AG10803 (cell line): ENCODE measurements around the gene ABCF3.

Experiments used
- DNase-seq: peaks from one replicate; pipeline ENCODE4 v3.0.0; 2010; ENCODE audit warnings: low read depth
- H3K4me3 ChIP-seq: 2 replicates; pipeline ENCODE4 v1.5.1; 2011; ENCODE audit warnings: mild to moderate bottlenecking, low read length, control low read depth
- TF ChIP-seq, protein P1 (sequence below): conservative IDR thresholded peaks from 2 replicates; pipeline ENCODE4 v1.5.1; 2011; ENCODE audit warnings: mild to moderate bottlenecking, low read length, control low read depth, inconsistent platforms

Gene ABCF3

DNA sequence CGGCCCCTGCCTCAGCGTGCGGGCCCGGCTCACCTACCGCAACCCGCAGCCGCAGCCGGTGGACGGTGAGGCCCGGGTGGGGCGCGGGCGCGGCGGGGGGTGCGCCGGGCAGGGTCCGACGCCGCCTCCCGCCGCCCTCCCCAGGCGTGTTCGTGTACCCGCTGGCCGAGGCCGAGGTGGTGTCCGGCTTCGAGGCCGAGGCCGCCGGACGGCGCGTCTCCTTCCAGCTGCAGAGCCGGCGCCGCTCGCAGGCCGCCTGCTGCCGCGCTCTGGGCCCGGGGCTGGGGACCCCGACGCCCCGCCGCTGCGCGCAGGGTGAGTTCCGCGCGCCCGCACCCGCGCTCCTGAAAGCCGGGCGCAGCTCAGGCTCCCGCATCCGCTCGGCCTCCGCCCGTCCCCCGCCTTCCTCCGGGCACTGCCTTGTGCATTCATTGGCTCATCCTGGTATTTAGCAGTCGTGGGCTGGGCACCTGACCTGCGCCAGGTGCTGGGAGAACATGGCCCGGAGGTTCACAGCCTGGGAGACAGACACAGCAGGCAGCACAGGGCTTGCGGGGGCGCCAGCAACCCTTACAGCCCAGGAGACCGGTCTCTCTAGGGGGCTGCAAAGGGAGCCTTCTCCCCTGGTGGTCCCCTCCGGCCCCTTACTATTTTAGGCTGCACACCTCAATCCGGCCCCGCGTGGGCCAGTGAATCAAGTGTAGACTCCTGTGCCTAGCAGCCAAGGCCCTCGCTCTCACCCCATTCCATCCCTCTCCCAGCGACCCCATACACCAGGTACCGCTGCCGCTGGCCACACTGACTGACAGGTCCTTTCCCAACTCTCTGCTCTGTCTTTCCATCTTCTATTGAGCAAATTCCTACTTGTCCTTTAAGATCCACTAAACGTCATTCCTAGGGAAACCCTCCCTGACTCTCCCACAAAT is 44.9 kb downstream of the ABCF3 start:
- TF ChIP-seq, protein P1, sequence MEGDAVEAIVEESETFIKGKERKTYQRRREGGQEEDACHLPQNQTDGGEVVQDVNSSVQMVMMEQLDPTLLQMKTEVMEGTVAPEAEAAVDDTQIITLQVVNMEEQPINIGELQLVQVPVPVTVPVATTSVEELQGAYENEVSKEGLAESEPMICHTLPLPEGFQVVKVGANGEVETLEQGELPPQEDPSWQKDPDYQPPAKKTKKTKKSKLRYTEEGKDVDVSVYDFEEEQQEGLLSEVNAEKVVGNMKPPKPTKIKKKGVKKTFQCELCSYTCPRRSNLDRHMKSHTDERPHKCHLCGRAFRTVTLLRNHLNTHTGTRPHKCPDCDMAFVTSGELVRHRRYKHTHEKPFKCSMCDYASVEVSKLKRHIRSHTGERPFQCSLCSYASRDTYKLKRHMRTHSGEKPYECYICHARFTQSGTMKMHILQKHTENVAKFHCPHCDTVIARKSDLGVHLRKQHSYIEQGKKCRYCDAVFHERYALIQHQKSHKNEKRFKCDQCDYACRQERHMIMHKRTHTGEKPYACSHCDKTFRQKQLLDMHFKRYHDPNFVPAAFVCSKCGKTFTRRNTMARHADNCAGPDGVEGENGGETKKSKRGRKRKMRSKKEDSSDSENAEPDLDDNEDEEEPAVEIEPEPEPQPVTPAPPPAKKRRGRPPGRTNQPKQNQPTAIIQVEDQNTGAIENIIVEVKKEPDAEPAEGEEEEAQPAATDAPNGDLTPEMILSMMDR: no peak
- no peak for DNase-seq
- H3K4me3 ChIP-seq: no peak overlapping the region

DNA sequence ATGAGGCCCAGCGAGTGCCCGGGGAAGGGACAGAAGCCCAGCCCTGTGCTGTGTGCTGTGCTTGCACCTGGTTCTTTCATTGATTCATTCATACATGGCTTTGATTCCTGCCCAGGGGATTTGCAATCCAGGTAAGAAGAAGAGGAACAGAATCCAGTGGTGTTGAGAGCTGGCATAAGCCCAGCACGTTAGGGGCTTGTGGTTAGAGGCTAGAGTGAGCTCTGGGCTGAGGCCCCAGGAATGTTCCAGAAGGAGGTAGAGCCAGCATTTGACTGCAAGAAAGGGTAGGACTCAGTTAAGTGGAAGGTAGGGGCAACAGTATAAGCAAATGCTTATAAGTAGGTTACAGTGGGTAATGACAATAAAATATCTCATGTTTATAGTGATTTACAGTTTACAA is 45.7 kb downstream of the ABCF3 start:
- no peak for DNase-seq
- TF ChIP-seq, protein P1: no peak
- H3K4me3 ChIP-seq: no peak overlapping the region

DNA sequence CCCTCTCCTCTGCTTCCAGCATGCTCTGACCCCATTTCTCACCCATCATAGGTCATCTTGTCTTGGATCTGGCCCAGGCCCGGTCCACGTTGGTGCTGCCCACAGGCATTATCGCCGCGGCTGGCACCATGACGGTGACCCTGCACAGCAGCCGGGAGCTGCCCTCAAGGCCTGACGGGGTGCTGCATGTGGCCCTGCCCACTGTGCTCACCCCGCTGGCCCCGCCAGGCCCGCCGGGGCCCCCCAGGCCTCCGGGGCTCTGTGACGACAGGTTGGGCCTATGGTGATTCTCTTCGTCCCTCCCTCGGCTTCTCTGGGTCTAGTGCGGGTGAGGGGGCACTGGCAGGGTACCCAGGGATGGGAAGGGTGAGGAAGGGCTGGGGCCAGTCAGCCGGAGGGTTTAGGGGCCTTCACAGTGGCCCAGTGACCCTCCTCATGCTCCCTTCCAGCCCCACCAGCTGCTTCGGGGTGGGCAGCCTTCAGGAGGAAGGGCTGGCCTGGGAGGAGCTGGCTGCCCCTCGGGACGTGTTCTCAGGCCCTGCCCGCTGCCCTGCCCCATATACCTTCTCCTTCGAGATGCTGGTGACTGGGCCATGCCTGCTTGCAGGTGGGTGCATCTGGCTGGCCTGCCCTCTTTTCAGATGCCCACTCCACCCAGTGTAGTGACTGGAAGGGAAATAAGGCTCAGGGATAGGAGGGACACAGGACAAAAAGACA is 47.3 kb downstream of the ABCF3 start:
- no peak for DNase-seq
- TF ChIP-seq, protein P1: no peak
- H3K4me3 ChIP-seq: no peak overlapping the region

DNA sequence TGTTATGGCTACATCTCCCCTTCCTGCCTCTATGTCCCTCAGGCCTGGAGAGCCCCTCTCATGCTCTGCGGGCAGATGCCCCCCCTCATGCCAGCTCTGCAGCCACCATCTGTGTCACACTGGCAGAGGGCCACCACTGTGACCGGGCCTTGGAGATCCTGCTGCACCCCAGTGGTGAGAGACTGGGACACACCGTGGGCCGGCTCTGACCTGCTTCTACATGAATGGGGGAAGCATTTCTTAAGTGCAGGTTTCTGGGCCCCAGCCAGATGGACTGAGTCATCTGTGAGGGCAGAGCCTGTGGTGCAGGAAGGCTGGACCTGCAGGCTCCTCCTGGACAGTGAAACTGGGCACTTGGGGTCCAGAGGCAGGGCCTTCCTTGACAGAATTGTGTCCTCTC is 48.2 kb downstream of the ABCF3 start:
- H3K4me3 ChIP-seq: no peak overlapping the region
- DNase-seq: peak; percentile 68
- TF ChIP-seq, protein P1: peak; percentile 14; the same call in 1 of the 2 replicates

DNA sequence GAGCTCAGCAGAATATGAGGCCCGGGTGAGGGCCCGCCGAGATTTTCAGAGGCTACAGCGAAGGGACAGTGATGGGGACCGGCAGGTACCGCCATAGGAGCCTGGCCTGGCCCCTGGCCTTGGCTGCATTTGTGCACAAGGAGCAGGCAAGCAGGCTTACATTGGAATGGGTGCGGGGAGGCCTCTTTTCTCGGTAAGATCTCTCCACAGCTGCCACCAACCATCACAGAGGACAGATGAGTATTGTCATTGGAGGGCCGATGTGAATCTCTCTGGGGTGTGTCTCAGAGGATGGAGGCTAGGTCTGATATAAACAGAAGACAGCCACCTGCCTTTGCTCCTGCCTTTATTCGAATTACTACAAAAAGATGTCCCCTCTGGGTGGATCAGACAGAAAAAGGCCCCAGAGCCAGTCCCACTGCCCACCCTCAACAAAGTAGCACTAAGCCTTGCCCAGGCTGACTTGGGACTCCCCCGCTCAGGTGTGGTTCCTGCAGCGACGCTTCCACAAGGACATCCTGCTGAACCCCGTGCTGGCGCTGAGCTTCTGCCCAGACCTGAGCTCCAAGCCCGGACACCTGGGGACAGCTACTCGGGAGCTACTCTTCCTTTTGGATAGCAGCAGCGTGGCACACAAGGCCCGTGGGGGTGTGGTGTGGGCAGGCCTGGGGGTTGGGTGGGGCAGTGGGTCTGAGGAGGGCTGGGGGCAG is 48.8 kb downstream of the ABCF3 start:
- no peak overlapping the region for H3K4me3 ChIP-seq
- TF ChIP-seq, protein P1: no peak
- no peak for DNase-seq

DNA sequence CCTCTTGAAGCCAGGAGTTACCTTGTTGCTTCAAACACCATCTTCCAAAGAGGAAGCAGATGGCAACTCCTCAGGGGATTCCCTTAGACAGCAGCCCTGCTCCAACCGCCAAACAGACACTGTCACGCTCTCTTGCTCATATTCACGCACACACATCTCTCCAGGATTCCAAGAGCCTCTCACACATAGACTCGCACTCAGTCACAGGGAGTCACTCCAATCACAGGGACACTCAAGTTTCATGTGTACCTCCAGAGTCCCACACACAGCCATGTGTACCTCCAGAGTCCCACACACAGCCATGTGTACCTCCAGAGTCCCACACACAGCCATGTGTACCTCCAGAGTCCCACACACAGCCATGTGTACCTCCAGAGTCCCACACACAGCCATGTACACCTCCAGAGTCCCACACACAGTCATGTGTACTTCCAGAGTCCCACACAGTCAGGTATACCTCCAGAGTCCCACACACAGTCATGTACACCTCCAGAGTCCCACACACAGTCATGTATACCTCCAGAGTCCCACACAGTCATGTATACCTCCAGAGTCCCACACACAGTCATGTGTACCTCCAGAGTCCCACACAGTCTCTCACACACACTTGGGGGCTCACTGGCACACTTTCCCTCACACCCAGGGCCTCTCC is 49.5 kb downstream of the ABCF3 start:
- TF ChIP-seq, protein P1: no peak
- no peak overlapping the region for H3K4me3 ChIP-seq
- DNase-seq: no peak
